Measurements from ENCODE around the gene PIPOX.
"Not testable (repeated sequence)": the region's sequence is repeated elsewhere in the genome, so short reads cannot be mapped to it uniquely, and the experiment has no call there.

Gene PIPOX

GRCh38 chr17:29077320-29077719, 34.4 kb downstream of the PIPOX start:
- no peak for DNase-seq

- DNase-seq: peak; percentile 28
Measured at GRCh38 chr17:29078183-29079045, 35.5 kb downstream of the PIPOX start.

- no peak for DNase-seq
Measured at GRCh38 chr17:29079433-29079832, 36.5 kb downstream of the PIPOX start.

- DNase-seq: no peak
Measured at GRCh38 chr17:29079887-29080286, 36.9 kb downstream of the PIPOX start.

- DNase-seq: no peak
Measured at GRCh38 chr17:29080323-29080722, 37.4 kb downstream of the PIPOX start.

- DNase-seq: no peak
Measured at GRCh38 chr17:29080965-29081364, 38.0 kb downstream of the PIPOX start.

- DNase-seq: no peak
Measured at GRCh38 chr17:29084541-29085146, 41.7 kb downstream of the PIPOX start.

- DNase-seq: no peak
Measured at GRCh38 chr17:29085223-29085622, 42.3 kb downstream of the PIPOX start.

- no peak for DNase-seq
Measured at GRCh38 chr17:29086628-29087332, 43.8 kb downstream of the PIPOX start.

GRCh38 chr17:29088782-29089181, 45.8 kb downstream of the PIPOX start:
- not testable (repeated sequence) for DNase-seq

GRCh38 chr17:29089601-29090044, 46.7 kb downstream of the PIPOX start:
- no peak for DNase-seq

GRCh38 chr17:29090108-29090507, 47.2 kb downstream of the PIPOX start:
- no peak for DNase-seq

- no peak for DNase-seq
Measured at GRCh38 chr17:29090750-29091605, 48.0 kb downstream of the PIPOX start.

GRCh38 chr17:29091606-29092289, 48.8 kb downstream of the PIPOX start:
- no peak for DNase-seq

GRCh38 chr17:29093090-29093871, 50.3 kb downstream of the PIPOX start:
- no peak for DNase-seq

GRCh38 chr17:29094101-29094708, 51.3 kb downstream of the PIPOX start:
- DNase-seq: no peak

- DNase-seq: no peak
Measured at GRCh38 chr17:29095439-29095838, 52.5 kb downstream of the PIPOX start.

- DNase-seq: no peak
Measured at GRCh38 chr17:29096094-29096493, 53.2 kb downstream of the PIPOX start.

GRCh38 chr17:29099527-29099926, 56.6 kb downstream of the PIPOX start:
- no peak for DNase-seq

GRCh38 chr17:29100296-29100695, 57.4 kb downstream of the PIPOX start:
- DNase-seq: no peak

- no peak for DNase-seq
Measured at GRCh38 chr17:29102046-29102445, 59.1 kb downstream of the PIPOX start.

All from amniotic stem cell (primary cell).